Activated CD8-positive, alpha-beta memory T cell treated with anti-CD3 and anti-CD28 coated beads, Interleukin-2, amount 50 U/mL, for 1 hour (primary cell): ENCODE measurements around the gene EIF2B5.
A peak's percentile ranks its signal among the peaks of the same experiment; 100 is the strongest.

Source experiments
- DNase-seq: peaks from one replicate; pipeline ENCODE4 v3.0.0-alpha.2; 2020; ENCODE audit errors: extremely low read depth

EIF2B5 gene

DNA sequence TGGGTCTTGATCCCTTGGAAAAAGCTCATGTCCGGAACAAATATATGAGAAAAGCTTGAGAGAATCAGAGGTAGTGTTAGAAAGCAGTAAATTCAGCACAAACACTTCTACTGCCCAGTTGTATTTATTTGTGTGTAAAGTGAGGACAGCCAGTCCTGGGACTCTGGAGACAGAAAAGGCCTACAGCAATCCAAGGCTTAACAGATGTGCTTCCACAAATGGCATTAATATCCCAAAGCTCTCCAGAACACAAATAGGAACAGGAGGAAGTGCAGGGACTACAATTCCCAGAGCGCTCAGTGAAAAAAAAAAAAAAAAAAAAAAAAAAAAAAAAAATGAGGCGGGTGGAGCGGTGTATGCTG lies 39.1 kb downstream of the EIF2B5 start:
- no peak for DNase-seq

DNA sequence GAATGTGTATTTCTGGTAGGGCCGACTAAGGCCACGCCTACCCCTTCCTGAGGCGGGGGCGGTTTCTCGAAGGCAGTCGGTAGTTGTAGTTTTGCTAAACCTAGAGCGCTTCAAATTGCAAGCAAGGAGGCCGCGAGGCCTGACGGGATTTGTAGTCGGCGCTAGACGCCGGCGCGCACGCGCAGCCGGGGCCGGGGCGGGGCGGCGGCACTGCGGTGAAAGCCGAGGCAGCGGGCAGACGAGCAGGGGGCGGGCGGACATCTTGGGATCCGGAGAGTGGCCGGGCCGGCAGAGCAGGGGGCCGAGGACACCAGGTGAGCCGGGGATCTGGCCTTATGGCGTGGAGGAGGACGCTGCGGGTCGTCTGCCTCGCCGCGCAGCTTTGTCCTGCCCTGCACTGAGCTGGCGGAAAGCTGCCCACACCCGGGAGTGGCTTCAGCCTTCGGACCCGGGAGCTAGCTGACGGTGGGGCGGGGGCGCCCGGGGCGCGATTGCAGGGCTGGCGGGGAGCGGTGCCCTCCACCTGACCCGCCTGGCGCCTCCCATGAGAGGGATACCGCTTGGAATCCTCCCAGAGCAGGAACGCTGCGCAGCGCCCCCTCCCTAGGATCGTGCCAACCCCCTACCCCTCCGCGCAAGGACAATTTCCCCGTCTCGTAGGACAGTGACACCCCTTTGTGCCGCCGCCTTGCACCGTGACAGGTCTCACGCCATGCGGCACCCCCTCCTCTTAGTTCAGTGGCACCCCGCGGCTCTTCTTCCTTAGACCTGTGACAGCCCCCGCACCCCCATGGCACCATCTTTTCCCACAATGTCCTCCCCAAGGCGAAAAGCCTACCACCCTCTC lies 39.7 kb downstream of the EIF2B5 start, which contains the start of gene AP2M1:
Gene AP2M1 (plus strand): TSS at position 210 of the 847 bp plus-strand sequence. CDS start 2,139 bp downstream, outside the sequence.
- DNase-seq: peak; percentile 92

DNA sequence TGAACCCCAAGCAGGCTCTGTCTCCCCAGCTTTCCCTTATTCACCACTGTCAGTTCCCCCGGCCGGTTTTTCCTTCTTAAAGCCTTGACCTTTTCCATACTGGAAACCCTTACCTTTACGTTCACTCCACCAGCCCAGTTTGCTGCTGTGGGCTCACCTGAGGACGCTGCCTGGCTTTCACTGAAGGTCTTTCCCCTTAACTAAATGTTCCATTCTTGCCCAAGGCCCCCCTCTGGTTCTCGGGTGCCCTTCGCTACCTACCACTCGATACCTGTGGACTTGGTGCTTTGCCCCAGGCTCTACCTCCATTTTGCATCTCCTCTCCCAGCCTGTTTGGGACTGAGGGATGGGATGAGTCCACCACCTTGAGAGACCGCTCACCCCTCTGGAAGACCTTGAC lies 40.3 kb downstream of the EIF2B5 start:
- no peak for DNase-seq

DNA sequence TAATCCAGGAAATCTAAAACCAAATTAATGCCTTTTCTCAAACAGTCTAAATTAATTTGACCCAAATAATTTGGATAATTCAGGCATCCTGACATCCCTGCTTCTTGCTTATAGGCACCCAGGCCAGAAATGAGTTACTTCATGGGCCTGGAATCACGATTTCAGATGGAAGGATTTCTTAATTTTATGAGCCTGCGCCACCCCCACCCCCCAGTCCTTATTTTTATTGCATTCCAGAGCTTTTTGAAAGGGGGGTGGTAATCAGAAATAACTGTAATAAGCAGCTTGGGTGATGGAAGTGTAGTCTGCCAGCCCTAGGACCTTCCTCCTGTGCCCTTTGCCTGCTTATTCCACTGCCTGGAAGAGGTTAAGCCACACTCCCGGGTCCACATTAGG lies 40.8 kb downstream of the EIF2B5 start:
- DNase-seq: no peak

GRCh38 chr3:184176377-184177330 lies 41.5 kb downstream of the EIF2B5 start:
- DNase-seq: no peak

- DNase-seq: no peak
These were observed 42.2 kb downstream of the EIF2B5 start for GRCh38 chr3:184177331-184177731.

DNA sequence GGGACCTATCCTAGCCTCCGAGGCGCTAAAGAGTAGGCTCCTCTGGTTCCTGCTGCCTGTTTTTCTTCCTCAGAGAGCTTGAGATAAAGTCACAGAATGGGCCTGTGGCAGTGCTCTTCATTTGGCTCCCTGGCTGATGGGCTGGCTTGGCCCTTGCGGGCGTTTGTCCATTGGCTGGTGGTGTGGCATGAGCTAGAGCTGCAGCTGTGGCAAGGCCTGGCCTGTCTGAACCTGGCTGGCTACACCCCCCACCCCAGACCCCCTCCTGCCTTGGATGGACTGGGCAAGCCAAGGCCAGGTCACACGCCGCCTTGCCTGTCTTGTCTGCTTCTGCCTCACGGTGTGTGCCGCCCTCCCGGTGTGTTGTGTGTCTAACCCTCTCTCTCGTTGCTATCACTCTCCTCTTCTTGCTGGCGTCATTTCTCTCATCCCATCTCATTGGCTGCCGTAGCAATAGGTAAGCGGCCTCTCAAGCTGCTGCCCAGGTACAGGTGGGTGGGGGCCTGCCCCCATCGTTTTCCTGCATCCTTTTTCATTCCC lies 42.7 kb downstream of the EIF2B5 start:
- no peak for DNase-seq

DNA sequence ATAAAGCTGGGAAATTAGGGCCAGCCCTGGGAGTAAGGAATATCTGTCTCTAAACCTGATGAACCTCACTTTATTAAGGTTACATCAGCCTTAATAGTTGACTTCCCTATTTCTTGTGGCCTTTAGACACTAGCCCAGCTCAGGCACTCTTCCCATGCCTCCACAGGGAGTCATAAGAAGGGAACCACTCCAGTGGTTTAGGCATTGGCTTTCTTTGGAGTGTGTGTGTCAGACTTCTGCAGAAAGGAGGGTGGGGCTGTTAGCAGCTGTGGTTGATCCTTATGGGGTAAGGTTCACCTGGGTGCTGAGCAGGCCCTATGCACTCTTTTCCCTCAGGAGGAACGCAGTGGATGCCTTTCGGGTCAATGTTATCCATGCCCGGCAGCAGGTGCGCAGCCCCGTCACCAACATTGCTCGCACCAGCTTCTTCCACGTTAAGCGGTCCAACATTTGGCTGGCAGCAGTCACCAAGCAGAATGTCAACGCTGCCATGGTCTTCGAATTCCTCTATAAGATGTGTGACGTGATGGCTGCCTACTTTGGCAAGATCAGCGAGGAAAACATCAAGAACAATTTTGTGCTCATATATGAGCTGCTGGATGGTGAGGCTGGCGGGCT lies 43.5 kb downstream of the EIF2B5 start:
- DNase-seq: no peak

- no peak for DNase-seq
These were observed 45.0 kb downstream of the EIF2B5 start for GRCh38 chr3:184180165-184180564.

DNA sequence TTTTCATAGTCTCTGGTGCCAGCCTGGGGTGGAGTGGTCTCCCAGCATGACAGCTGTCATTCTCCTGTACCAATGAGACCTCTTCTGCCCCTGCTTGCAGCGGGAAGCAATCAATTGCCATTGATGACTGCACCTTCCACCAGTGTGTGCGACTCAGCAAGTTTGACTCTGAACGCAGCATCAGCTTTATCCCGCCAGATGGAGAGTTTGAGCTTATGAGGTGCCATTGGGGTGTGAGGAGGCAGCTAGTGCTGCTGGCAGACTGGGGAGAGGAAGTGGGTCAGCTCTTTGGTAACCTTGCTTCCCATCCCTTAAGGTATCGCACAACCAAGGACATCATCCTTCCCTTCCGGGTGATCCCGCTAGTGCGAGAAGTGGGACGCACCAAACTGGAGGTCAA lies 46.4 kb downstream of the EIF2B5 start:
- DNase-seq: no peak

DNA sequence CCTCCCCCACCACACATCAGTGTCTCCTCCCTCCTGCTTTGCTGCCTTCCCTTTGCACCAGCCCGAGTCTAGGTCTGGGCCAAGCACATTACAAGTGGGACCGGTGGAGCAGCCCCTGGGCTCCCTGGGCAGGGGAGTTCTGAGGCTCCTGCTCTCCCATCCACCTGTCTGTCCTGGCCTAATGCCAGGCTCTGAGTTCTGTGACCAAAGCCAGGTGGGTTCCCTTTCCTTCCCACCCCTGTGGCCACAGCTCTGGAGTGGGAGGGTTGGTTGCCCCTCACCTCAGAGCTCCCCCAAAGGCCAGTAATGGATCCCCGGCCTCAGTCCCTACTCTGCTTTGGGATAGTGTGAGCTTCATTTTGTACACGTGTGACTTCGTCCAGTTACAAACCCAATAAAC lies 48.5 kb downstream of the EIF2B5 start:
- no peak for DNase-seq

GRCh38 chr3:184184546-184185230 lies 49.5 kb downstream of the EIF2B5 start:
- no peak for DNase-seq

DNA sequence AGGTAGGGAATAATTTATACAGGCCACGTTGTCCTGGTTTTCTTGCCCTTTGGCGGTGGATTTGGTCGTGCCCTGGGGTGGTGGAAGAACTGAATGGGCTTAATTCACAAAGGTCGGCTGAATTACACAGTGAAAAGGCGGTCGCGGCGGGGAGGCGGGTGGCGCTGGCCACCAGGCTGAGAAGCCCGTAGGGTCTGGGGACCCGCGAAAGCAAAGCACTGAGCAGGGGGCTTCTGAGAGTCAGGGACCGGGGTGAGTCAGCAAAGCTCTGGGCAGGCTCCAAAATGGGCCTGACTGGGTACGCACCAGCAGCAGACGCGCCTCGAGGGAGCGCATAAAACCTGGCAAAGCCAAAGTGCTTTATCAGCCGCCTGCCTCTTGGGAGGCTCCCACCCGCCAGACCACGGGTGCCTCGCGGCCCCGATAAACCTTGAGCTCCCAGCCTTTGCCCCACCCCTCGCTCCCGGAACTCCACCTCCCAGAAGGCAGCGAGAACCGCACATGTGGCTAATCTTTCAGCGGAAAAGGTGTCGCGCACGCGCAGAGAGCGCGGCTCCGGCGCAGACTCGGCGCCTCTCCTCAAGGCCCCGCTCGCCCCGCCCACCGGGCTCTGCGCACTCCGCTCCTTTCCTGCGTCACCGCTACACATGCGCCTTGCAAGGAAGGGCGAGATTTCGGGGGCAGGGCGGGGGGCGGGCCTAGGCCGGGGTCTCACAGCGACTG lies 50.5 kb downstream of the EIF2B5 start:
- peak; percentile 97 for DNase-seq

GRCh38 chr3:184186184-184186901 lies 51.2 kb downstream of the EIF2B5 start, which contains the start of gene ABCF3:
TSS of gene ABCF3 (plus strand) at chr3:184186199. CDS start at chr3:184186208, 9 bp downstream.
- no peak for DNase-seq

DNA sequence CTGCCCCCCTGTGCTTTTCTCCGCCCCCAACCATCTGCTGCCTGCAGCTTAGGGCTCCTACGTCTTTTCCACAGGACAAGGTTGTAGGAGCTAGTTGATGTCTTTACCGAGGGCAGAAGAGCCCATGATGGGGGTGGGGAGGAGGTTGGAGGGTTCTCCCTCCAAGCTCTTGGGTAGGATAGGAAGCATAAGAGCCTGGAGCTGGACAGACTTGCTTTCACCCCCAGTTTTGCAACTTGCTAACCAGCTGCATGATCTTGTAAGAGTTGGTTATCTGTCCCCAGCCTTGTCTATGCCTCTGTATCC lies 51.7 kb downstream of the EIF2B5 start:
- no peak for DNase-seq

- DNase-seq: no peak
These were observed 52.9 kb downstream of the EIF2B5 start for GRCh38 chr3:184188080-184188479.

GRCh38 chr3:184189421-184189820 lies 54.3 kb downstream of the EIF2B5 start:
- no peak for DNase-seq

DNA sequence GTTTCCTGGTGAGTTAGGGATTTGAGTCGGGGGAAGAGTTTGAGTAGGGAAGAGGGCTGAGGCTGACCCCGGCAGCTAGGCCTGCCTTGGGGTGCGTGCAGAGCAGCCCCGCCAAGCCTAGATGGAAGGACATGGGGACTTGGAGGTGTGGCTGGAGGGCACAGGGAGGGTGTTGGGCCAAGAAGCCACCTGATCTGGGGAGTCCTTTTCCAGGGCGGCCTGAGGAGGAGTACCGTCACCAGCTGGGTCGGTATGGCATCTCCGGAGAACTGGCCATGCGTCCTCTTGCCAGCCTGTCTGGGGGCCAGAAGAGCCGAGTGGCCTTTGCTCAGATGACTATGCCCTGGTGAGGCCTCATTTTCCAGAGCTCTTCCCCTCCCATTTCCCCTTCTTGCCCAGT lies 57.7 kb downstream of the EIF2B5 start:
- DNase-seq: no peak

- no peak for DNase-seq
These were observed 58.9 kb downstream of the EIF2B5 start for GRCh38 chr3:184193991-184194539.
